ENCODE data around the gene PKD2L2.
"Not testable (repeated sequence)": the region's sequence is repeated elsewhere in the genome, so short reads cannot be mapped to it uniquely, and the experiment has no call there.

Gene PKD2L2

DNA sequence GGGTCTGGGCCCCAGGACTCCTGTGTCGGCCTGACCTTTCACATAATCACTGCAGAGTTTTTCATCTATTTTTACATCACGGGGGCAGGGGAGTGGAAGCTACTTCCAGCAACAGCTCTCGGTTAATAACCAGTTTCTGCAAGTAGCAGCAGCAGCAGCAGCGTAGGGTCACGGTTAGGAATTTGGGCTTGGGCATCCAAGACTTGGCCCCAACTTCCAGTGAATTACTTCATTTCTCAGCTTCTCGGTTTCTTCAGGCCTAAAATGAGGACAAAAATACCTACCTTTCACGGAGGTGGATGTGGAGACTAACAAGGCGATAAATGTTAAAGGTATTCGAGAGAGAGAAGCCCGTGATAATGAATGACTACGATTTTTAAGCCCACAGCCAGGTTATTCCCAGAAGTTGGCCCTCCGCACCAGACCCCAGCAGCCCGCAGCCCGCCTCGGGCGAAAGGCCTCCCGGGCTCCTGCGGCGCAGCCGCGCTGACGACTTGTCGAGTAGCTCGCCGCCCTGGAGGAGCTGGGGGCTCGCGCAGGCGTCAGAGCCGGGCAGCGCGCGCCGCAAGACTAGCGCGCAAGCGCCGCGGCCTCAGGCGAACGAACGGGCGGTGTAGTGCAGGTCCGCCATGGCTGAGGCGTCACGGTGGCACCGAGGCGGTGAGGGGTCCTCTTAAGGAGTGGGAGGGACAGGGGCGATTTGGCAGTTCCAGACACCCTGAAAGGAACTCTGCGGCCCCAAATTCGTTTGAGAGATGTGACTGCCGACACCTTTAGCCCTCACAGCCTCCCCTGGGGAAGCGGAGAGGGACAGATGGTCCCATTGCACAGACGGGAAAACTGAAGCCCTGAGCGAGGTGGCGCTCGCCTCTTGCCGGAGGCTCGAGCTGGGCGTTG, at the start of gene PKD2L2:
Gene PKD2L2 (plus strand): TSS at position 595 of the 897 bp plus-strand sequence. CDS start 35 bp downstream, at position 630.
- DNase-seq = peak; percentile 31 to 55

DNA sequence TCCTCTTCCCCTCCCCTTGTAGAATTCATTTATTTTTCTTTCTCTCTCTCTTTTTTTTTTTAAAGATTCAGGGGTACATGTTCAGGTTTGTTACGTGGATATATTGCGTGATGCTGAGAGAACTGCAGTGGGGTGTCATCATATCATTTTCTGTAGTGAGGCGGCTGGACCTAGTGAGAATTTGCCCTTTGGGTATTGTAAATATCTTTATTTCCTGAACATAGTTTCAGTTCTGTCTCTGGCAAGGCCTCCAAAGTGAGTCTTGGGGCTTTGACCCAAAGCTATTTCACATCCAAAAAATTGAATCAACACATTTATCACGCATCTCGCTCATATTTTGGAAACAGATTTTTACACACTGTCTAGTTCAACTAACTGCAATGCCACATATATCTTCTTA, 47.0 kb upstream of the PKD2L2 start:
- no peak for DNase-seq

DNA sequence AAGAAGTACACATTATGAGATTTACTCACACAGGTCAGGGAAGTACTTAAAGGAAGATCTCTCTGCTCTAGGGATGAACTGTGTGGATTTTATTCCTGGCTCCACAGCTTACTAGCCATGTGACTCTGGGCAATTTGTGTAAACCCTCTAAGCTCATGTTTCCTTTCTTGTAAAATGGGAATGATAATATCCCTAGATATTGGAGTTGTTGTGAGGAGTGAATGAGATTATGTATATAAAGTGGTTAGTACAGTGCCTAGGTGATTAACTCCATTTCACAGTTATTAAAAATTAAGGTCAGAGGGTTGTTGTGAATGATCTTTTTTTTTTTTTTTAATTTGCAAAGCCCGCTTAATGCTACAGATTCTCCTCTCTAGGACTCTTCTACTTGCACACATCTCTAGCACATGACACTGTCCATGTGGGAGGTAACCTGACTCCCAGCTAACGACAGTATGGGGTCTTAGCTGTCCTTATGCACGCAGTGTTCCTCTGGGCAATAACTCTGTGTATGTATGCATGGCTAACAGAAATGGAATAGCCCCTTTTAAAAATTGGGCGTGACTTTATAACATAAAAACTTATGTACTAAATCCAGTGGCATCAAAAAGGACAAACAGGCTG, 45.5 kb upstream of the PKD2L2 start:
- no peak for DNase-seq

DNA sequence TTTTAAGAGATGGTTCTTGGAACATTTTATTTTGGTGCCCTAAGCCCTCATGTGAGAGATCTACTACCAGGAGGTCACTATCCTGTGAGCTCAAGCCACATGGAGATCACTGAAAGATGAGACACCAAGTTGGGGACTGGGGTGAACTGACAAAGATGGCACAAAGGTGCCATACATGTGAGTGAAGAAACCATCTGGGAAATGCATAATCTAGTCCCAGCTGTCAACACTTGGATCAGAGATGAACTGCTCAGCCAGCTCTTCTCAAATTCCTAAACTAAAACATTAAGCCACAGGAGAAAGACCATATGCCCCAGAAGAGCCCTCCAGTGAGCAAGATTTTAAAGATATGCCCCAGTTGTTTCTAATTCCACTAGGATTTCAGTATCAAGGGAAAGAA, 43.8 kb upstream of the PKD2L2 start:
- no peak for DNase-seq

DNA sequence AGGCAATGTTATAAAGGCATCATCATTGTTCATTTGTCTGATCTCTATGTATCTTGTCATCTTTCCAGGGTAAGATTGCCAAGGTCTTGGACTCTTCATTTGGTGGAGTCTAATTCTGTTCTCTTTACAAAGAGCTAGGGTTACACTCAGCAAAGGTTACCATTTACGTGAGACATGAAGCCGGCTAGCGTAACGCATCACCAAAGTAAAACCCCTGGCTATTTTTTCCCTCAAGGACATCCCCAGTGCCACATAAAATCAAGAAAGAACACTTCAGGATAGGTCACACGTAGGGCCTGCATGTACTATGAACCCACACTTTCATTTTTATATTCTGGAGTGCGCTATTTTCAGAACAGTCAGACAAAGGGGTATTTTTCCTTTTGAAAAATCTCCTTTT, 41.6 kb upstream of the PKD2L2 start:
- DNase-seq = no peak

DNA sequence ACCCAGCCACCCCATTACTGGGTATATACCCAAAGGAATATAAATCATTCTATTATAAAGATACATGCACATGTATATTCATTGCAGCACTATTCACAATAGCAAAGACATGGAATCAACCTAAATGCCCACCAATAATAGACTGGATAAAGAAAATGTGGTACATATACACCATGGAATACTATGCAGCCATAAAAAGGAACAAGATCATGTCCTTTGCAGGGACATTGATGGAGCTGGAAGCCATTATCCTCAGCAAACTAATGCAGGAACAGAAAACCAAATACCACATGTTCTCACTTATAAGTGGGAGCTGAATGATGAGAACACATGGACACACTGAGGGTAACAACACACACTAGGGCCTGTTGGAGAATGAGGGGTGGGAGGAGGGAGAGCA, 36.1 kb upstream of the PKD2L2 start:
- DNase-seq = not testable (repeated sequence)

DNA sequence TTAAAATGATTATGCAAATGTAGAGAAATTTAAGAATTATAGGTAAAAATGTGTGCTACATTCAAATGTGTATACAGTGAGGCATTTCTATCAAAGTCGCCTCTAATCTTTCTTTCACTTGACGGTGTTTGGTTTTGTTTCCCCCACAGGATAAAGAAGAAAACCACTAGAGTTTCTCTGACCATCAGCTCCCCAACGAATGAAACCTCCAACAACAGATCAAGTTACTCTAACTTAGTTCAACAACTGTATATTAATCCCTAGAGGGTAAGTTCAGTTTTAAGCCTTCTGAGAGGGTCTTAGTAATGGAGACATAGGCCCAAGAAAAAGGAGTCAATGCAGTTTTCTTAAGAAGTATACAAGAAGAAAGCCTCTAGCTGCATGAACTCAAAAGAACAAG, 33.1 kb upstream of the PKD2L2 start:
- DNase-seq = no peak

DNA sequence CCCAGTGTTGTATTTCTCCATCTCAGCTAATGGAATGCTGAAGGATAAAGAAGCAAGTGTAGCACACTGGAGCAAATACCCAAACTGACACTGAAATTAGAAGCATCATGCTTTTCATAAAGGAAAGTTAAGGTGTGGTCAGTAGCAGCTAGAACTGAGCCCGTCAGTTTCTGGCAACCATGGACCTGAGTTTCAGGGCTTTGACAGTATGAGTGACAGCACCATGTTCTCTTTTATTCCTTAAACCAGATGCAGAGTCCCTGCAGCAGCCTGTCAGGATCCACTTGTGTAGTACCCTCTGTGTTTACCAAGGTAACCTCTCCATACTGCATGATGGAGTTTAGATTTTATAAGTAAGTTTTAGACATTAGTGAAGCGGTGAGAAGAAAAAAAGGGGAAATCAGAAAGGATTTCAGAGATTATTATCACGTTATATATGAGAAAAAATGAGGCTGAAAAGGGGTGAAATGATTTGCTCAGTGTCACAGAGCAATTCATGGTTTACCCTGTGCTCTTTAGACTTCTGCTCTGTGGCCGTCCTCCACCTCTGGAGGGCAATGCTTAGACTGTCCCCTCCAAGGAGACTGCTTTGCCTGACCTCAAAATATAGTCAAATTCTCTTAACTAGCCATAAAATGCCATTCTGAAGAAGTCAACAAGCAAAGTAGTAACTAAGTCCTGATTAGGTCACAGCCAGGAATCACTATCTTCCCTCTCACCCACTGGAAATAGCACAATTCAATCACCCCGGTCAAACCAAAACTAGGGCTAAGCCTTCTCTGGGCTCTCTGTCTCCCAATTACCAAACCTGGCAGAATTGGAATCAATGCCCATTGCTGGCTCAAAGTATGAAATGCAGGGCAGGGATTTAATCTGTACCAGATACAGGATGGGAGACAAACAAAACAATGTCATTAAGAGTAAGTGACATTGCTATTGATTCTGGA, 32.1 kb upstream of the PKD2L2 start:
- DNase-seq = no peak

DNA sequence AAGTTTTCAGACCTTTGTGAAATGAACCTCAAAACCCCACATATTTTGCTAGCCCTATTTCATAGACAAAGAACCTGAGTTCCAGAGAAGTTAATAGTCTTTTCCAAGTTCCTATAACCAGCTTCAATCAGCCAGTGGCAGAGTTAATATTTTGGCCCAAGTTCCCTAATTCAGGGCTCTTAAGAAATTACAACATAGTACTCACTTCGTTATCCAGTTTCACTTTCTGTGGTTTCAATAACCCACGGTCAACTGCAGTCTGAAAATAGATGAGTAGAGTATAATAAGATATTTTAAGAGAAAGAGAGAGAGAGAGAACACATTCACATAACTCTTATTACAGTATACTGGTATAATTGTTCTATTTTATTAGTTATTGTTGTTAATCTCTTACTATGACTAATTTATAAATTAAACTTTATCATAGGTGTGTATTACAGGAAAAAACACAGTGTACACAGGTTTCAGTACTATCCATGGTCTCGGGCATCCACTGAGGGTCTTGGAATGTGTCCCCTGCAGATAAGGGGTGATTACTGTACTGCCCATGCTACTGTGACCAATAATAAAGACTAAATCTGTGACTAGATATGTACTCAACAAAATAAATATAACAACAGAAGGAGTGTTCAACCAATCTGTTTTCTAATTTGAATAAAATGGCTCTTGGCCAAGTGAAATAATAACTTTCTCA, 30.9 kb upstream of the PKD2L2 start:
- no peak for DNase-seq

DNA sequence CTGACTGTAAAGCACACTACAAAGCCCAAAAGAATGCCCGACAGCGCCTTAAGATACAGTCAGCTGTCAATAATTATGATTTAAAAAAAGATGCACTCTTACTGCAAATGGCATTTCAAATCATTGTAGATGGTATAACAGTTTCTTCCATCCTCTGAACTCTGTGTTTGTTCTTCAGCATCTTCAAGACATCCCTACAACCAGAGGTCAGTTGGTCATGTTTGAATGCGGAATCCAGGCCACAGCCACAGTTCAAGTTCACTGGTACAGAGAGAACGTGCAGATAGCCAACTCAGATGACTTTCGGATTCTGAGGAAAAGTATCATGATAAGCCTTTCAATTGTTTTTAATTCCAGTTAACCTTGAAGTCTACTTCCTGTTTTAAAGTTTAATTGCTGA, 30.3 kb upstream of the PKD2L2 start:
- no peak for DNase-seq

DNA sequence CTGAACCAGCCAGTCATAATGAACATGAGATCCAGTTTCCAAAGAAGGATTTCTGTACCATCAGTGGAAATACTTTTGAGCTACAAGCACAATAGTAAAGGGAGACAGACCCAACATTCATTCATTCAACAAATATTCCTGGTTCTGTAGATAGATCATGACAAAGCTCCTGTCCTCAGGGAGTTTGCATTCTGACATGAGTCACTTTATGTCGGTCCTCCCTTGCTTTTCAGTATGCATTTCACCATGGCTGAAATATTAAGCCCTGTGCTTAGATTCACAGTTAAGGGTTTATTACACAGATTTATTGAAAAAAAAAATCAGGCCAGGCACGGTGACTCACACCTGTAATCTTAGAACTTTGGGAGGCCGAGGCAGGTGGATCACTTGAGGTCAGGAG, 27.0 kb upstream of the PKD2L2 start:
- DNase-seq = no peak

DNA sequence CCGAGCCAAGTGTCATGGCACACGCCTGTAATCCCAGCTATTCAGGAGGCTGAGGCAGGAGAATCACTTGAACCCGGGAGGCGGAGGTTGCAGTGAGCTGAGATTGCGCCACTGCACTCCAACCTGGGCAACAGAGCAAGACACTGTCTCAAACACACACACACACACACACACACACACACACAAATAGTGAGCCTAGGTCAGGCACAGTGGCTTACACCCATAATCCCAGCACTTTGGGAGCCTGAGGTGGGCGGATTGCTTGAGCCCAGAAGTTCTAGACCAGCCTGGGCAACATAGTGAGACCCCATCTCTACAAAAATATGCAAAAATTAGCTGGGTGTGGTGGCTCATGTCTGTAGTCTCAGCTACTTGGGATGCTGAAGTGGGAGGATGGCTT, 25.6 kb upstream of the PKD2L2 start:
- DNase-seq = not testable (repeated sequence)

DNA sequence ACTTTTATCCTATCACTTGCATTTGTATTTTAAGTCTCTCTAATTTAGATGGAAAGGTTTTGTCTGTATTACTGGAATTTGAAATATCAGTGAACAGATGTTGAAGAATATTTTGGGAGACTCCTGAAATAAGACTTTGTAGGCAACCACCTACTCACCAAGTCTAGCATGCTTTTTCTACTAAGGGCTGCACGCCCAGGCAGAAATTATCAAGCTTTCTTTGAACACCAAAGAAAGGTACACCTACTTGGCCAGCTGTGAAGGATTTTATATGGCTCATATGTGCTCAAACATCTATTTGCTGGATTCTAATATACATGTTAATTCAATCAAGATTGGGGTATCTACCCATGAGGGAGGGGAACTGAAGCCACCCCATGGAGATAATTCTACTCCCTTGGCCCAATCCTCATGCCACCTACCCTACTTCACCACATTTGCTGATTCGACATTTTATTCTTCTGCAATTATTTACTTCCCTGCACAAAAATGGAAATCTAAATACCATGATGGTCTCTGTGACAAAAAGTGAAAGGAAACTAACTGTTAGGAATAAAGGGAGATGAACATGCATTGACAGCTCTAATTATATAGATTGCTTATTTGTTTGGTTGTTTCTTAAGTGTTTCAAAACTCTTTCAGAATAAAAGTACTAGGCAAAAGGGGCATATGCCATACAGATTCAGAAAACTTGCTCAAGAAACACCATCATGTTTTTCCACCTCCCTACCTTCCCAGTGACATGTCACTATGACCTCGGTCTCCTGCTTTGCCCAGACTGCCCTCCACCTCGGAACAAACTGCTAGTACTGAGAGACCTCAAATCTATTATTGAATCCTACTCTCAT, 22.5 kb upstream of the PKD2L2 start:
- no peak for DNase-seq

DNA sequence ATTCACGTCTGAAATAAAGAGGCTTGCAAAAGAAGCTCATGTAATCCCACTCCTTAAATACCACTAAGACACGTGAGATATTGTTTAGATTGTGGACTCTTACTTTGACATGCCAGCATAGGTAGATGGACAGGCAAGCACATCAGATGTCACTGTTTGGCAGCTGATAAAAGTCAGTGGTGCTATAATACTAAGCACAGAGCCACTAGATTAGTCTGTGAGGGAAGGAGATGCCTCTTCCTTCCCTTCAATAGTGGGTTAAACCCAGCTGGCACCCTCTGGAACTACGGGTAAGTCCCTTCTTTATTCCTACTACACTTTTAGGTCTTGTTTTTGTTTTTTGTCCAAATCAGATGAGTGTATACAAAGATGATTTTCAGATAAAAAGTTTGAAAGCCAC, 21.6 kb upstream of the PKD2L2 start, which contains the start of gene MYOT:
Gene MYOT (plus strand): TSS at position 197 of the 400 bp plus-strand sequence. CDS start 2,792 bp downstream, outside the sequence.
- DNase-seq = no peak

DNA sequence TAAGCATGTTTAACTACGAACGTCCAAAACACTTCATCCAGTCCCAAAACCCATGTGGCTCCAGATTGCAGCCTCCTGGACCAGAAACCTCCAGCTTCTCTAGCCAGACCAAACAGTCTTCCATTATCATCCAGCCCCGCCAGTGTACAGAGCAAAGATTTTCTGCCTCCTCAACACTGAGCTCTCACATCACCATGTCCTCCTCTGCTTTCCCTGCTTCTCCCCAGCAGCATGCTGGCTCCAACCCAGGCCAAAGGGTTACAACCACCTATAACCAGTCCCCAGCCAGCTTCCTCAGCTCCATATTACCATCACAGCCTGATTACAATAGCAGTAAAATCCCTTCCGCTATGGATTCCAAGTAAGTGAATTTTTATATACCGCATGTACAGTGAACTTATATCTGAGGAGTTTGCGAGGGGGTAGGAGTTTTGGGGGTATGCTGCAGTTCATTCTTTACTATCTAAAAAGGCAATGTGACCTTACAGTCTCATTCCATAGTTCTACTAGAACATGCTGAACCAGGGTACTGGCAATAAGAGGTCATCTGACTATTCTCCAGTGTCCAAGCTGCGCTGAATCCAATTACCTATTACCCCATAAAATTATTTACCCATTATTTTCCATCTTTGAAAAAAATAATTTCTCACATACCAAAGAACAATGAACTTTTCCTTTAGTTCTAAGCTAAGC, 18.5 kb upstream of the PKD2L2 start:
- DNase-seq = no peak

DNA sequence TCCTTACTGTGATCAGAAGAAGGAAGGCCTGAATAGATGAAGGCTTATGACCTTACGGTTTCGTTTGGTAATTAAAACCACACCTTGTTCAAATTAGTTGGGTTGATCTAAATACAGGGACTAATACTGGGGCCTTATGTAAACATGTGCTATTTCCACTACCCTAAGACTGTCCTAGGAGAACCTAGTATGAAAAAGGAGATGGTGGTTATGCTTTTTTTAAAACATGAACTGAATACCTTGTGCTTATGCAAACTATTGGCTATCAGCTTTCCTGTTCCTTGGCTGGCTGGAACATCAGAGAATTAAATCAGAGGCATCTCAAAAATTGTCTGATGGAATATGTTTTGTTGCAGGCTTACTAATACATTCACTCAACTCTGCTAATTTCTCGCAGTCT, 17.7 kb upstream of the PKD2L2 start:
- no peak for DNase-seq

DNA sequence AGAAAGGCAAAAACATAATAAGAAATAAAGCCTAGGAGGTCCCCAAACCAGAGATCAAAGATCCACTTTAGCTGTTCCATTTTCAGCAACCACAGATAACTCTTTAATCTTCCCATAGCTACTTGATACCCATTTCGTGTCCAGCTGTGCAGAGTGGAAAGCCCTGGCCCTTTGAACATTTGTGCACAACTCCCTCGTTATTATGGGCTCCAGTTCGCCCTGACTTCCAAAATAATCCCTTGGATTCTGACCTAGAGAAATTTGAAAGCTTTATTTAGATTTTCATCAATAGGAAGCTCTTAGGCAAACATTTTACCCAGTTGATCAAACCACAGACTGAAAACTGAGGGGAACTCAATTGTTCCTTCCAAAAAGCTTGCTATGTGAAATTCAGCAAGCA, 16.8 kb upstream of the PKD2L2 start:
- DNase-seq = no peak

DNA sequence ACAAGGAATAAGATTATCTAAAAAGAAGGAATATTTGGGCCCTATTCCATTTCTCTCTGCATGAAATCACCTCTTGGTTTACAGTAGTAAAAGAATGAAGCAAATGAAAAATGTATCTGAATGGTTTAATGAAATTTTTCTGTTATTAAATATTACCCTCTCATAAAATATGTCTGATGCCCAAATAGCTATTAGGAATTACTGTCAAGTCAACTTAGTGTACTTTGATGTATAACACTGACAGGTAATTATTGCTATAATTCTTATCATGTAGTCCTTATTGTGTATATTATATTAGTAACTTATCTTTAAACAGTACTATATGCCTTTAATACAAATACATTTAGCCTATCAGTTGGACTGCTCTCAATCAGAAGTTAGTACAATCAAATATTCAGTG, 13.2 kb upstream of the PKD2L2 start:
- no peak for DNase-seq

DNA sequence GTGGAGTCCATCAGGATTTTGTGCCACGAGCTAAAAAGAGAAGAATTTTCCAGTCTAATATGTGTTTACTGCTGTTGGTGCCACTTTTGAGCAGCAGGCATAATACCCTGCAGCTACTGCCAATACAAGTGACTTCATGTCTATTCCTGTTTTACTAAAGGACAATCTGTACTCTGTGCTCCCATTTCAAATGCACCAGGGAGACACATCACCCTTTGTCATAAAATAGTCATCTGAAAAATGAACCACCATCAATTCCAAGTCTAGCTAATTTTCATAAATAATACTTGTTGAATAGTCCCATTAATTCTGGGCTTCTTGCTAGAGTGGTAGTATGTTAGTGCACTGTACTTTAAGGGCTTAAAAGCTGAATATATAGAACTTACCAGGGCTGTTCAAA, 8.9 kb upstream of the PKD2L2 start:
- DNase-seq = peak; percentile 6 to 44

DNA sequence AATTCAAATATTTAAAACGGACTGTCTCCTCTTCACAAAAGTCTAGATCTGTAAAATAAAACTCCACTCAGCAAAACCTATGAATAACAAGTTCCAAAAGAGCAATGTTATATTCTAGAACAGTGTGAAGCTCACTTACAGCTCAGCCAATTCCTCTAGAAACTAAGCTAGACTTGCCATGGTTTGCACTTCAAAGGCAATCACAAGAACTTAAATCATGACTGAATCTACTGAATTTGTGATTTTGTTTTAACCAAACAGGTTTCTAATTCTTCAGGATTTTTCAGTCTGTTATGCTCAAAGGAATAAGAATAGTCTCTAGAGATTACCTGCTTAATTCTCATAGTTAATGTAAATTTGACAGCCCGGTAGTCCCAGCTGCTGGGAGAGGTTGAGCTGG, 1.4 kb upstream of the PKD2L2 start:
- no peak for DNase-seq

DNA sequence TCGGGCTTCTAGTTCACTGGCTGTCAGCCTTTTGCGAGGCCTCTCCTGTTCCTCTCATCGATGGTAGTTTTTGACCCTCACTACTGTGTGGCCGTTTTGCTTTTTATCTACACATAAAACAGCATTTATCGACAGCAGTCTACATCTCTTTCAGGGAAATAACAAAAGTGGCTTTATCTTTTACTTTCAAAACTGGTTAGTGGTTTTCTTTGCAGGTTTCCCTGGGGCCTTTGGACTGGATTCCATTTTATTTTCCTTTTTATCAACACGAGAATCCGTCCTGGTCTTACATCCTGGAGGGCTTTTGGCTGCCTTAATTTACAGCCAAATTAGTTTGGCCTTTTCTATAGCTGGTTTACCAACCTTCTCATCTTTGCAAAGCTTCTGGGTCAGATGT, 793 bp upstream of the PKD2L2 start:
- DNase-seq = no peak

All from cerebellar nuclear complex (tissue), 1 donor.